Upper lobe of left lung (tissue), 6 donors: Measurements from ENCODE around the gene TLL1. TPM values are rescaled to one million over a fixed set of nuclear protein-coding genes. Genes with fewer than 3 reads are reported as not detected.

Experiments used
- ATAC-seq, 2 donors: fragments of 200-7000 bp; cut with Tn5 transposase; one replicate each; pipeline ENCODE4 v1.9.1; 2022; ENCODE audit warnings: mild to moderate bottlenecking in 2 of 2, moderate library complexity in 2 of 2; ENCODE audit not compliant: low FRiP score in 2 of 2
- DNase-seq, 2 donors: peaks; one replicate each; pipeline ENCODE4 v3.0.0-alpha.2; 2019 to 2020
- H3K27ac ChIP-seq, 4 donors: fragments of 200-600 bp; sonication (generic); one replicate each; pipeline ENCODE4 v1.5.1; 2016 to 2019
- H3K27me3 ChIP-seq, 4 donors: fragments of 200-600 bp; sonication (generic); one replicate each; pipeline ENCODE4 v1.5.1; 2017 to 2019
- H3K36me3 ChIP-seq, 4 donors: fragments of 200-600 bp; sonication (generic); one replicate each; pipeline ENCODE4 v1.5.1; 2016 to 2019
- H3K4me1 ChIP-seq, 4 donors: fragments of 200-600 bp; sonication (generic); one replicate each; pipeline ENCODE4 v1.5.1; 2018 to 2019
- H3K4me3 ChIP-seq, 4 donors: fragments of 200-600 bp; sonication (generic); one replicate each; pipeline ENCODE4 v1.5.1; 2017 to 2019; ENCODE audit warnings: mild to moderate bottlenecking in 2 of 4, moderate library complexity in 1 of 4
- H3K9me3 ChIP-seq, 4 donors: fragments of 200-600 bp; sonication (generic); one replicate each; pipeline ENCODE4 v1.5.1; 2018 to 2019
- EP300 ChIP-seq, 4 donors: sonication (generic); formaldehyde crosslinking; IDR thresholded peaks; one replicate each; pipeline ENCODE4 v1.5.1; 2017; ENCODE audit warnings: antibody characterized with exemption in 4 of 4, control low read depth in 2 of 4
- POLR2A ChIP-seq, 4 donors: fragments of 450-650 bp; IDR thresholded peaks; one replicate each; pipeline ENCODE4 v1.5.1; 2016 to 2017; ENCODE audit warnings: antibody characterized with exemption in 4 of 4, mild to moderate bottlenecking in 2 of 4
- POLR2AphosphoS5 ChIP-seq, 2 donors: sonication (generic); formaldehyde crosslinking; IDR thresholded peaks; one replicate each; pipeline ENCODE4 v1.5.1; 2017; ENCODE audit warnings: antibody characterized with exemption in 2 of 2
- WGBS, 2 donors: methylation state at CpG; one replicate each; pipeline ENCODE4 v1.1.5; 2017 to 2018; 5-methylcytosine and 5-hydroxymethylcytosine counted together
- total RNA-seq, 6 donors: library from RNA; depleted of rRNA in 4 of 6; stranded (reverse); fragments of >200 nt in 4 of 6; gene quantifications; one replicate each; pipeline versions ENCODE4 v1.1.0 to v1.2.1, GENCODE V29; 2016 to 2021
- TF ChIP-seq, protein P1 (sequence below), 6 experiments: fragments of 450-650 bp in 4 of 6; fragments of 200-600 bp in 2 of 6; sonication (generic) in 2 of 6; IDR thresholded peaks; one replicate each; pipeline ENCODE4 v1.5.1; 2016 to 2019; ENCODE audit warnings: antibody characterized with exemption in 6 of 6
- donor health status: DM: no; HTN: no; CAD: no; lungs with moderate emphysema.
- donor health status: DM: no; HTN: yes; CAD: no; lungs with severe emphysema.

TLL1 gene
- total RNA-seq, 6 donors from 2014 or later, result 1.9 to 8.4 (median 3.1) TPM

DNA sequence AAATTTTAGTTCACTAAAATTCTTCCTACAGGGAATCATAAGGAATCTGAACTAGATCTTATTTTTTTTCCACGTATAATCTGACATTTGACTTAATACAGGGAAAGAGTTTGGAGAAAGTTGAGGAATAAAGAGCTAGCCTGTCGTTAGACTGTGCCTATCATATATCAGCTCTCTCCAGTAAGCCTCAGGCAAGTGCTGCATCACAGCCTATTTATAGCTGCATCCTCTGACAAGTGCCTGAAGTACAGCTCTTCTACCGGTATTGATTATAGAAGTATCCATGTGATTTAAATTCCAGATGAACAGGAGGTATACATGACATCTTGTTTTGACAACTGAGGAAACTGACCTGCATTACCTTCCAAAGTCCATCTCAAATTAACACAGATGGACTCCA lies 248.9 kb downstream of the TLL1 start:
- TF ChIP-seq POLR2AphosphoS5 (IDR thresholded peaks at IDR 0.05) (no peak), POLR2A (IDR thresholded peaks at IDR 0.05) (no peak), EP300 (IDR thresholded peaks at IDR 0.05) (no peak)
- TF ChIP-seq, protein P1, sequence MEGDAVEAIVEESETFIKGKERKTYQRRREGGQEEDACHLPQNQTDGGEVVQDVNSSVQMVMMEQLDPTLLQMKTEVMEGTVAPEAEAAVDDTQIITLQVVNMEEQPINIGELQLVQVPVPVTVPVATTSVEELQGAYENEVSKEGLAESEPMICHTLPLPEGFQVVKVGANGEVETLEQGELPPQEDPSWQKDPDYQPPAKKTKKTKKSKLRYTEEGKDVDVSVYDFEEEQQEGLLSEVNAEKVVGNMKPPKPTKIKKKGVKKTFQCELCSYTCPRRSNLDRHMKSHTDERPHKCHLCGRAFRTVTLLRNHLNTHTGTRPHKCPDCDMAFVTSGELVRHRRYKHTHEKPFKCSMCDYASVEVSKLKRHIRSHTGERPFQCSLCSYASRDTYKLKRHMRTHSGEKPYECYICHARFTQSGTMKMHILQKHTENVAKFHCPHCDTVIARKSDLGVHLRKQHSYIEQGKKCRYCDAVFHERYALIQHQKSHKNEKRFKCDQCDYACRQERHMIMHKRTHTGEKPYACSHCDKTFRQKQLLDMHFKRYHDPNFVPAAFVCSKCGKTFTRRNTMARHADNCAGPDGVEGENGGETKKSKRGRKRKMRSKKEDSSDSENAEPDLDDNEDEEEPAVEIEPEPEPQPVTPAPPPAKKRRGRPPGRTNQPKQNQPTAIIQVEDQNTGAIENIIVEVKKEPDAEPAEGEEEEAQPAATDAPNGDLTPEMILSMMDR (IDR thresholded peaks at IDR 0.05), result no peak
- Histone ChIP-seq H3K36me3 (no peaks in the 10 kb centered on the region), H3K4me3 (no peak overlapping the region), H3K4me1 (no peaks in the 10 kb centered on the region), H3K27ac (no peak overlapping the region), H3K27me3 (no peaks in the 10 kb centered on the region), H3K9me3 (no peaks in the 10 kb centered on the region)
- ATAC-seq, result no peak
- 63 to 73% methylated on average over 3 of the region's 3 CpGs for WGBS, 2 donors
- DNase-seq, result no peak

DNA sequence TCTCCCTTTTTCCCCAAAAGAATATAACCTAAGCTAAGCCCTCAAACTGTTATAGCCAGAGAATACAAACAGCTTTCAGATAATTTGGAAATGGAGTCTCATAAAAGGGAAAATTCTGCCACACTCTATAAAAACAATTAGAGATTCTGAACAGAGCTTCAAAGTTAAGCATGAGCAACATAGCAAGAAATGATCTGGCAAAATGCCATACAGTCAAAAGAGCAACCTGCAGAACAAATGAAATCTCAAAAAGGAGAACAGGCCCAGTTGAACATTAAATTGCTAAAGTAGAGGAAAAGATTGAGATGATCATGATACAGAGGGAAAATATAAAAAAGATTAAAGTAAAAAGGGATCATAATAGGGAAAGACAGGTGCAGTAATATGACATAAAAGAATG lies 250.5 kb downstream of the TLL1 start:
- Histone ChIP-seq H3K4me1 (no peaks in the 10 kb centered on the region), H3K9me3 (no peaks in the 10 kb centered on the region), H3K27me3 (no peaks in the 10 kb centered on the region), H3K36me3 (no peaks in the 10 kb centered on the region), H3K4me3 (no peak overlapping the region), H3K27ac (no peak overlapping the region)
- no peak for DNase-seq
- TF ChIP-seq POLR2AphosphoS5 (IDR thresholded peaks at IDR 0.05) (no peak), EP300 (IDR thresholded peaks at IDR 0.05) (no peak), POLR2A (IDR thresholded peaks at IDR 0.05) (no peak)
- TF ChIP-seq, protein P1 (IDR thresholded peaks at IDR 0.05), result no peak
- no peak for ATAC-seq

DNA sequence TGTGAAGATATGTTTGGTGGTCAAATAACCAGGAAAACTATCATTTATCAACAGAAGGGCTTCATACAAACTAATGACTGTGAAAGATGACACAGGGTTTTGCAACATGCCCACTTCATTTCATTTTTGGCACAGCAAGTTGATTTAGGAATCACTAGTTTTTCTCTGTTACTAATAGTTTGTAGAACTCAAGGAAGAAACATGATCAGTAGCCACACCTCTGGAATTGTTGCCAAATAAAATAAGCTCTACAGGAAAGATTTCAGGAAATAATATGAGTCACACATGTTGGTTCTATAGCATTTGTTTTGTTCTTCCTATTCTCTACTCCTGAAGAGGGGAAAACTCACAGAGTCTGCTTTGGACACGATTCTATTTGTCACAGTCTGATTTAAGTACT lies 255.4 kb downstream of the TLL1 start:
- H3K4me3 ChIP-seq, result no peak overlapping the region
- no peak for DNase-seq
- H3K27me3 ChIP-seq, result no peaks in the 10 kb centered on the region
- no peak for TF ChIP-seq EP300 (IDR thresholded peaks at IDR 0.05)
- no peak for TF ChIP-seq POLR2A (IDR thresholded peaks at IDR 0.05)
- TF ChIP-seq, protein P1 (IDR thresholded peaks at IDR 0.05), result no peak
- no peak for TF ChIP-seq POLR2AphosphoS5 (IDR thresholded peaks at IDR 0.05)
- H3K4me1 ChIP-seq, result no peaks in the 10 kb centered on the region
- H3K36me3 ChIP-seq, result no peaks in the 10 kb centered on the region
- H3K27ac ChIP-seq, result no peak overlapping the region
- ATAC-seq, result peak in 1 of 2 donors; percentile 26
- H3K9me3 ChIP-seq, result no peaks in the 10 kb centered on the region
- 36 to 46% methylated on average over 1 of the region's 1 CpG for WGBS, 2 donors

DNA sequence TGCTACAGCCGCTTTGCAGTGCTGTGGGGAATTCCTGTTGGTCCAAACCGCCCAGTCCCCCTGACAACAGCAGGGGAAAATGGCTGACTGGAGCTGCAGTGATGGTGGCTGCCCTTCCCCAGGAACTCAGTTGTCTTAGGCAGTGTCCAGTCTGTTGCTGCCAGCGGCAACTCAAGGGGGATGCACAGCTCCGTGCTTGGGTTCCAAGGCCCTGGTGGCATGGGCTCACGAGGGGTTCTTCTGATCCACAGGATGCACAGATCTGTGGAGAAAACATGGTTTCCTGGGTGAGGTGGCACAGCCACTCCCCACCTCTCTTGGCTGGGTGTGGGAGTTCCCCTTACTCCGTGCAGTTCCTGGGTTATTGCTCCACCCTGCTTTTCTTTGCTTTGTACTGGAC lies 261.2 kb downstream of the TLL1 start:
- H3K4me3 ChIP-seq, result no peak overlapping the region
- WGBS, 2 donors, result 41 to 67% methylated on average over 2 to 4 of the region's 6 CpGs
- DNase-seq (no peak), ATAC-seq (peak in 1 of 2 donors; percentile 51)
- TF ChIP-seq POLR2A (IDR thresholded peaks at IDR 0.05), result no peak
- no peak for TF ChIP-seq EP300 (IDR thresholded peaks at IDR 0.05)
- TF ChIP-seq, protein P1 (IDR thresholded peaks at IDR 0.05), result no peak
- TF ChIP-seq POLR2AphosphoS5 (IDR thresholded peaks at IDR 0.05), result no peak
- no peaks in the 10 kb centered on the region for H3K4me1 ChIP-seq
- H3K27ac ChIP-seq, result no peak overlapping the region
- H3K9me3 ChIP-seq, result no peaks in the 10 kb centered on the region
- no peaks in the 10 kb centered on the region for H3K27me3 ChIP-seq
- no peaks in the 10 kb centered on the region for H3K36me3 ChIP-seq

DNA sequence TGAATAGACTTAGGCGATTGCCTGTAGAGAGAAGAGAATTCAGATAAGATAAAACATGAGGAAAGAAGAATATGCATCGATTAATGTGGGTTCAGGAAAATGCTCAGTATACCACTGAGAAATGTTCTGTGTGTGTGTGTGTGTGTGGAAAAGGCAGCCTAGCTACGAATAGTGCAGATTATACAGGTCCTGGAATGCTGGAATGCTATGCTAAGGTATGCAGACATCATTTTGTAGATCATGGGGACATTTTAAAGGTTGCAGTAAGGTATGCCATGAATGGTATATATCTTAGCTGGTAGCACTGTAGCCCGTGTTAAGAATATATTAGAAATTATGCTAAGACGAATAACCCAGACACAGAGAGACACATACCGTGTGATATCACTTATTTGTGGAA lies 267.9 kb downstream of the TLL1 start:
- no peak for TF ChIP-seq POLR2AphosphoS5 (IDR thresholded peaks at IDR 0.05)
- TF ChIP-seq, protein P1 (IDR thresholded peaks at IDR 0.05), result no peak
- no peak for TF ChIP-seq POLR2A (IDR thresholded peaks at IDR 0.05)
- 81 to 85% methylated on average over 6 of the region's 6 CpGs for WGBS, 2 donors
- Histone ChIP-seq H3K4me3 (no peak overlapping the region), H3K27me3 (no peaks in the 10 kb centered on the region), H3K9me3 (no peaks in the 10 kb centered on the region), H3K27ac (no peak overlapping the region), H3K36me3 (no peaks in the 10 kb centered on the region), H3K4me1 (no peaks in the 10 kb centered on the region)
- DNase-seq, result no peak
- no peak for ATAC-seq
